ENCODE measurements around the gene DENND4A. TPM values are rescaled to one million over a fixed set of nuclear protein-coding genes. Genes with fewer than 3 reads are reported as not detected.

The DENND4A gene
- polyA plus RNA-seq, 1 experiment = 5.1 TPM

DNA sequence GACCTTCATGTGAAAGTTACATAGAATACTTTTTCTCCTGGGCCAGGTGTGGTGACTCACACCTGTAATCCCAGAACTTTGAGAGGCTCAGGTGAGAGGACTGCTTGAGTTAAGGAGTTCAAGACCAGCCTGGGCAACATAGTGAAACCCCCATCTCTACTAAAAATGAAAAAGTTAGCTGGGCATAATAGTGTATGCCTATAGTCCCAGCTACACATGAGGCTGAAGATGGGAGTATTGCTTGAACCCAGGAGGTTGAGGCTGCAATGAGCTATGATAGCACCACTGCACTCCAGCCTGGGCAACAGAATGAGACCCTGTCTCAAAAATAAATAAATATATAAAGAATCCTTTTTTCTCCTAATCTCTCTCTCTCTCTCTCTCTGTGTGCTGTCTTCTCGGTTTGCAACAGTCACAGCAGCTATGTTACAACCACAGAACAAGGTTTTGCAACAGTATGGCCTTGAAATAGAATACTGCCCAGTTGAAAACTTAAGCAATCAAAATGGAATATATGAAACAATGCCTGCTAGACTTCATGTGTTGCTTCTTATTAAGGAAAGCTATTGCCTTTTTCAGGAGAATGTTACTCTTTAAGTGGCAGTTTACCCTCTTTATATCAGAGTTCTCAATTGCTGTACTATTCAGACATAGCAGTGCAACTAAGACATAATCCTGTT lies 12.3 kb upstream of the DENND4A start:
- DNase-seq (ENCODE audit: low read depth) = no peak
- H3K27me3 ChIP-seq (ENCODE audit: control insufficient read depth, insufficient read depth, low read length) = no peaks in the 10 kb centered on the region
- TF ChIP-seq, protein P1, sequence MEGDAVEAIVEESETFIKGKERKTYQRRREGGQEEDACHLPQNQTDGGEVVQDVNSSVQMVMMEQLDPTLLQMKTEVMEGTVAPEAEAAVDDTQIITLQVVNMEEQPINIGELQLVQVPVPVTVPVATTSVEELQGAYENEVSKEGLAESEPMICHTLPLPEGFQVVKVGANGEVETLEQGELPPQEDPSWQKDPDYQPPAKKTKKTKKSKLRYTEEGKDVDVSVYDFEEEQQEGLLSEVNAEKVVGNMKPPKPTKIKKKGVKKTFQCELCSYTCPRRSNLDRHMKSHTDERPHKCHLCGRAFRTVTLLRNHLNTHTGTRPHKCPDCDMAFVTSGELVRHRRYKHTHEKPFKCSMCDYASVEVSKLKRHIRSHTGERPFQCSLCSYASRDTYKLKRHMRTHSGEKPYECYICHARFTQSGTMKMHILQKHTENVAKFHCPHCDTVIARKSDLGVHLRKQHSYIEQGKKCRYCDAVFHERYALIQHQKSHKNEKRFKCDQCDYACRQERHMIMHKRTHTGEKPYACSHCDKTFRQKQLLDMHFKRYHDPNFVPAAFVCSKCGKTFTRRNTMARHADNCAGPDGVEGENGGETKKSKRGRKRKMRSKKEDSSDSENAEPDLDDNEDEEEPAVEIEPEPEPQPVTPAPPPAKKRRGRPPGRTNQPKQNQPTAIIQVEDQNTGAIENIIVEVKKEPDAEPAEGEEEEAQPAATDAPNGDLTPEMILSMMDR (IDR thresholded peaks at IDR 0.05; ENCODE audit: insufficient read depth, low read depth, low read length) = no peak
- ChIA-PET CTCF (interaction anchor here (1.0 to 1.5 kb wide), 2 partner anchors 20 to 42 kb away, joined by 3 to 4 read pairs; no protein-coding TSS in a partner anchor), POLR2A (no interaction called here)
- no peak overlapping the region for H3K4me3 ChIP-seq (ENCODE audit: low read depth, low read length)
- no peaks in the 10 kb centered on the region for H3K36me3 ChIP-seq (ENCODE audit: control insufficient read depth, insufficient read depth, low read length)

DNA sequence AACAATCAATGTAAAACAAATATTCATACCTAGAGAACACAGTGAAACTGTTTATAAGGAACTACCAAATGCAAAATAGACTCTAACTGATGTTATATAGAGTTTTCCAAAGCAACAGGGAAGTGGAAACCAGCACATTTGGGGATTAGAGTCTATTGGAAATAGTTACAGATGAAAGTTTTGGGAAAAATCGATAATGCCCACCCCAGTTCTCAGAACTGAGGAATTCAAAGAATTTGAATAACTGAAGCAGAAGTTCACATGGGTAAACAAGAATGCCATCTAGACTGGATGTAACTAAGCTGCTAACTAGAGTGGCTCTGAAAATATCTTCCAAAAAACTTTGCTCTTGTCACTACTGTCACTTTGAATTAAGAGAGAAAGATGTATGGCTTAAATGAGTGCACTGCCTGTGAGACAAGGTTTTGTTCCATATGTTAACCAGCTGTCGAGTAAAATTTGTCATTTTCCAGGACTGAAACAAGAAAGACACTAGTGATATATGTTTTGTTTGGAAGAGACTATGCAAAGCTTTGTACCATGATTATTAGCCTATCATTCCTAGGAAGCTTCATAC lies 9.2 kb upstream of the DENND4A start:
- no peak overlapping the region for H3K4me3 ChIP-seq (ENCODE audit: low read depth, low read length)
- no peaks in the 10 kb centered on the region for H3K27me3 ChIP-seq (ENCODE audit: control insufficient read depth, insufficient read depth, low read length)
- TF ChIP-seq, protein P1 (IDR thresholded peaks at IDR 0.05; ENCODE audit: insufficient read depth, low read depth, low read length) = no peak
- no peaks in the 10 kb centered on the region for H3K36me3 ChIP-seq (ENCODE audit: control insufficient read depth, insufficient read depth, low read length)
- no peak for DNase-seq (ENCODE audit: low read depth)
- CTCF ChIA-PET = interaction anchor here (1.8 to 2.0 kb wide), 2 partner anchors 22 to 28 kb away, joined by 5 to 6 read pairs; no protein-coding TSS in a partner anchor
- POLR2A ChIA-PET = no interaction called here

DNA sequence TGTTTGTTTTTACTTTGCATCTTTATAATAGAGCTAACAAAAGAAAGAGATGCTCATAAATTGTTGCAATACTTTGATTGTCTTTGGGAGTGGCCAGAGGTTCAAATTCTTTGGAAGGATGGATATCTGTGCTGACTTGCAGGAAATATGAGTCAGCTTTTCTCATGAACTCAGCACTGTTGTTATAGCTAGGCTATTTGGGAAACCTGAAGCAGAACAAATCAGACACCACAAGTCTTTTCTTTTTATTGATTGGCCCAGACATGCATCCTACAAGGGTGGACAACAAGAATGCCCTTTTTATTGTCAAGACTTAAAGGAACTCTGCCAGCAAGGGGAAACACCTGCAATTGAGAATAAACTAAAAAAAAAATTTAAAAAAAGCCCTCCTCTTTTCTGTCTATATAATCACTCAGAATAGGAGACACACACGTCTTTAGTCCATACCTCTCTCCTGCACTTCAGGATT lies 4.6 kb upstream of the DENND4A start:
- CTCF ChIA-PET = interaction anchor here (1.2 to 2.6 kb wide), 2 partner anchors 10 to 158 kb away, joined by 3 to 7 read pairs; no protein-coding TSS in a partner anchor
- TF ChIP-seq, protein P1 (IDR thresholded peaks at IDR 0.05; ENCODE audit: insufficient read depth, low read depth, low read length) = no peak

DNA sequence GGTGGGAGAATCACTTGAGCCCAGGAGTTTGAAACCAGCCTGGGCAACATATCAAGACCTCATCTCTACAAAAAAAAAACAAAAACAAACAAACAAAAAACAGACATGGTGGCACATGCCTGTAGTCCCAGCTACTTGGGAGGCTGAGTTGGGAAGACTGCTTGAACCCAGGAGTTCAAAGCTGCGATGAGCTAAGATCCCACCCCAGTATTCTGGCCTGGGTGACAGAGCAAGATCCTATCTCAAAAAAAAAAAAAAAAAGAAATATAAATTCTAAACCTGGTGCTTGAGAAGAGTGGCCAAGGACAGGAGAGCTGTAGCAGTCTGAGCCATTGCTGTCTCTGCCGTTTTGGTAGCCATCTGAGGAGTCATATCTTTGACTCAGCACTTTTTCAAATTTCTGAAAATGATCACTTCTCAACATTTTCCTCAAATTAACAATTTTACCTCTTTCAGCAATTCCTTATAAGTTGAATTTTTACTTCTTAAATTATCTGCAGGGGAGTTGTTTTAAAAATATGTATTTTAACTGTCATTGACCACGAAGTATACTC lies 3.6 kb upstream of the DENND4A start:
- ChIA-PET CTCF (no interaction called here), POLR2A (no interaction called here)
- TF ChIP-seq, protein P1 (IDR thresholded peaks at IDR 0.05; ENCODE audit: insufficient read depth, low read depth, low read length) = no peak
- Histone ChIP-seq H3K27me3 (ENCODE audit: control insufficient read depth, insufficient read depth, low read length) (no peaks in the 10 kb centered on the region), H3K36me3 (ENCODE audit: control insufficient read depth, insufficient read depth, low read length) (no peaks in the 10 kb centered on the region), H3K4me3 (ENCODE audit: low read depth, low read length) (no peak overlapping the region)
- DNase-seq (ENCODE audit: low read depth) = no peak

More for the DNA sequence above, 4.6 kb upstream of the DENND4A start:
- no peak for DNase-seq (ENCODE audit: low read depth)
- Histone ChIP-seq H3K27me3 (ENCODE audit: control insufficient read depth, insufficient read depth, low read length) (no peaks in the 10 kb centered on the region), H3K36me3 (ENCODE audit: control insufficient read depth, insufficient read depth, low read length) (no peaks in the 10 kb centered on the region), H3K4me3 (ENCODE audit: low read depth, low read length) (no peak overlapping the region)
- POLR2A ChIA-PET = no interaction called here

DNA sequence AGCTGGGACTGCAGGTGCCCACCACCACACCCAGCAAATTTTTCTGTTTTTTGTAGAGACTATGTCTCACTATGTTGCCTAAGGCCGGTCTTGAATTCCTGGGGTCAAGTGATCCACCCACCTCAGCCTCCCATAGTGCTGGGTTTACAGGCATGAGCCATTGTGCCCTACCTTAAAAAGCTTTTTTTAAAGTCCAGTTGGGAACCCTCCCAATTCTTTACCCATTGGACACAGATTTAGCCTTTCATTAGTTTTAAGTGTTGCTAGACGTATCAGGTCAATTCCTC lies 1.7 kb upstream of the DENND4A start:
- ChIA-PET POLR2A (no interaction called here), CTCF (interaction anchor here (0.7 to 1.1 kb wide), 2 partner anchors 17 to 63 kb away, joined by 3 read pairs; no protein-coding TSS in a partner anchor)
- H3K36me3 ChIP-seq (ENCODE audit: control insufficient read depth, insufficient read depth, low read length) = no peaks in the 10 kb centered on the region
- no peaks in the 10 kb centered on the region for H3K27me3 ChIP-seq (ENCODE audit: control insufficient read depth, insufficient read depth, low read length)
- TF ChIP-seq, protein P1 (IDR thresholded peaks at IDR 0.05; ENCODE audit: insufficient read depth, low read depth, low read length) = no peak
- no peak overlapping the region for H3K4me3 ChIP-seq (ENCODE audit: low read depth, low read length)
- DNase-seq (ENCODE audit: low read depth) = no peak

Data from BJ (cell line).